Ascending aorta (tissue), 2 donors: ENCODE data around the gene ITGB3BP. TPM values are rescaled to one million over a fixed set of nuclear protein-coding genes. Genes with fewer than 3 reads are reported as not detected.
"Not testable (repeated sequence)": the region's sequence is repeated elsewhere in the genome, so short reads cannot be mapped to it uniquely, and the experiment has no call there.

ENCODE experiments used
- DNase-seq, 2 donors: peaks; one replicate each; pipeline ENCODE4 v3.0.0-alpha.2; 2019; ENCODE audit warnings: low spot score in 2 of 2
- H3K27ac ChIP-seq, 2 donors: fragments of 200-600 bp; sonication (generic); one replicate each; pipeline ENCODE4 v1.5.1; 2016 to 2017; ENCODE audit warnings: mild to moderate bottlenecking in 1 of 2
- H3K27me3 ChIP-seq: fragments of 200-600 bp; sonication (generic); one replicate; pipeline ENCODE4 v1.5.1; 2017
- H3K36me3 ChIP-seq, 2 donors: fragments of 200-600 bp; sonication (generic); one replicate each; pipeline ENCODE4 v1.5.1; 2016
- H3K4me1 ChIP-seq, 2 donors: fragments of 200-600 bp; sonication (generic); one replicate each; pipeline ENCODE4 v1.5.1; 2016 to 2017; ENCODE audit warnings: mild to moderate bottlenecking in 1 of 2
- H3K4me3 ChIP-seq, 2 donors: fragments of 200-600 bp; sonication (generic); one replicate each; pipeline ENCODE4 v1.5.1; 2016 to 2017; ENCODE audit warnings: mild to moderate bottlenecking in 1 of 2
- H3K9me3 ChIP-seq, 2 donors: fragments of 200-600 bp; sonication (generic); one replicate each; pipeline ENCODE4 v1.5.1; 2016
- CTCF ChIP-seq, 3 experiments: fragments of 200-600 bp in 2 of 3; fragments of 450-650 bp in 1 of 3; sonication (generic) in 2 of 3; IDR thresholded peaks; one replicate each; pipeline ENCODE4 v1.5.1; 2016 to 2019; ENCODE audit warnings: antibody characterized with exemption in 3 of 3, mild to moderate bottlenecking in 1 of 3, moderate library complexity in 1 of 3
- intact Hi-C: fragments of 100-400 bp; cut with DNase I; formaldehyde crosslinking; loops from one replicate; pipeline ENCODE4 v1.15.1; 2023
- total RNA-seq: library from RNA; depleted of rRNA; stranded (reverse); fragments of >200 nt; gene quantifications from one replicate; pipeline ENCODE4 v1.1.0, GENCODE V29; 2016

Gene ITGB3BP
- total RNA-seq, 1 donor from 2014 or later = 4.2 TPM

- no peak overlapping the region for H3K27ac ChIP-seq
- TF ChIP-seq CTCF (IDR thresholded peaks at IDR 0.05) = no peak
- no peaks in the 10 kb centered on the region for H3K4me1 ChIP-seq
- H3K27me3 ChIP-seq = no peaks in the 10 kb centered on the region
- peaks cover 0 to 8% of the 10 kb centered on the region in 2 donors for H3K9me3 ChIP-seq
- peaks cover 5 to 7% of the 10 kb centered on the region in 2 donors for H3K36me3 ChIP-seq
- intact Hi-C loops = no loop called here
- H3K4me3 ChIP-seq = no peak overlapping the region
- DNase-seq = no peak
Measured at GRCh38 chr1:63435161-63435560, 87.9 kb downstream of the ITGB3BP start.

GRCh38 chr1:63429281-63429680, 93.7 kb downstream of the ITGB3BP start:
- DNase-seq = no peak
- TF ChIP-seq CTCF (IDR thresholded peaks at IDR 0.05) = no peak
- Histone ChIP-seq H3K27me3 (no peaks in the 10 kb centered on the region), H3K36me3 (peaks cover 16 to 19% of the 10 kb centered on the region in 2 donors), H3K4me3 (no peak overlapping the region), H3K27ac (no peak overlapping the region), H3K9me3 (peaks cover 0 to 8% of the 10 kb centered on the region in 2 donors), H3K4me1 (no peaks in the 10 kb centered on the region)
- intact Hi-C loops = no loop called here

GRCh38 chr1:63428815-63429214, 94.2 kb downstream of the ITGB3BP start:
- H3K36me3 ChIP-seq = peaks cover 16 to 19% of the 10 kb centered on the region in 2 donors
- intact Hi-C loops = no loop called here
- no peaks in the 10 kb centered on the region for H3K27me3 ChIP-seq
- no peaks in the 10 kb centered on the region for H3K4me1 ChIP-seq
- no peak overlapping the region for H3K27ac ChIP-seq
- H3K9me3 ChIP-seq = peaks cover 0 to 8% of the 10 kb centered on the region in 2 donors
- DNase-seq = no peak
- TF ChIP-seq CTCF (IDR thresholded peaks at IDR 0.05) = no peak
- H3K4me3 ChIP-seq = no peak overlapping the region

GRCh38 chr1:63423649-63424048, 99.4 kb downstream of the ITGB3BP start:
- no peak overlapping the region for H3K4me3 ChIP-seq
- intact Hi-C loops = no loop called here
- no peak for DNase-seq

GRCh38 chr1:63420746-63421145, 102.3 kb downstream of the ITGB3BP start:
- H3K9me3 ChIP-seq, H3K27me3 ChIP-seq, DNase-seq, H3K4me3 ChIP-seq, H3K36me3 ChIP-seq, H3K4me1 ChIP-seq, intact Hi-C loops, H3K27ac ChIP-seq: not testable (repeated sequence)

More at GRCh38 chr1:63423649-63424048, 99.4 kb downstream of the ITGB3BP start:
- Histone ChIP-seq H3K27me3 (no peaks in the 10 kb centered on the region), H3K4me1 (no peaks in the 10 kb centered on the region), H3K27ac (no peak overlapping the region), H3K9me3 (no peaks in the 10 kb centered on the region), H3K36me3 (peaks cover 0 to 9% of the 10 kb centered on the region in 2 donors)
- no peak for TF ChIP-seq CTCF (IDR thresholded peaks at IDR 0.05)

GRCh38 chr1:63418101-63418500, 104.9 kb downstream of the ITGB3BP start:
- DNase-seq = no peak
- H3K27ac ChIP-seq = no peak overlapping the region
- no peak for TF ChIP-seq CTCF (IDR thresholded peaks at IDR 0.05)
- no peak overlapping the region for H3K4me3 ChIP-seq
- intact Hi-C loops = no loop called here
- no peaks in the 10 kb centered on the region for H3K27me3 ChIP-seq
- no peaks in the 10 kb centered on the region for H3K4me1 ChIP-seq
- H3K36me3 ChIP-seq = peaks cover 0 to 9% of the 10 kb centered on the region in 2 donors
- no peaks in the 10 kb centered on the region for H3K9me3 ChIP-seq
